ENCODE measurements around the gene FRYL.

GRCh38 chr4:48489683-48490011, 290.4 kb downstream of the FRYL start:
- TF ChIP-seq EZH2 (IDR thresholded peaks at IDR 0.05; ENCODE audit: borderline replicate concordance, low read depth, low read length, poor library complexity, severe bottlenecking) (no peak), CTCF (conservative IDR thresholded peaks at IDR 0.05; ENCODE audit: low read depth, low read length) (no peak)

Measured in A673 (cell line).